ENCODE measurements around the gene ARHGEF10L.

The ARHGEF10L gene

GRCh38 chr1:17661546-17662157, 122.2 kb downstream of the ARHGEF10L start:
- DNase-seq: peak; percentile 33 to 92 (median 82)
- intact Hi-C loops (cut with DNase I): loop anchor here (10.0 kb wide), 1 partner anchor 923 kb away; no protein-coding TSS in a partner anchor

- intact Hi-C loops (cut with DNase I): loop anchor here (10.0 kb wide), 1 partner anchor 923 kb away; no protein-coding TSS in a partner anchor
- DNase-seq: no peak
Measured at GRCh38 chr1:17662296-17662695, 122.8 kb downstream of the ARHGEF10L start.

- DNase-seq: no peak
- intact Hi-C loops (cut with DNase I): loop anchor here (10.0 kb wide), 1 partner anchor 922 kb away; no protein-coding TSS in a partner anchor
Measured at GRCh38 chr1:17662786-17663185, 123.3 kb downstream of the ARHGEF10L start.

- intact Hi-C loops (cut with DNase I): loop anchor here (10.0 kb wide), 1 partner anchor 921 kb away; no protein-coding TSS in a partner anchor
- no peak for DNase-seq
Measured at GRCh38 chr1:17663646-17664045, 124.1 kb downstream of the ARHGEF10L start.

DNA sequence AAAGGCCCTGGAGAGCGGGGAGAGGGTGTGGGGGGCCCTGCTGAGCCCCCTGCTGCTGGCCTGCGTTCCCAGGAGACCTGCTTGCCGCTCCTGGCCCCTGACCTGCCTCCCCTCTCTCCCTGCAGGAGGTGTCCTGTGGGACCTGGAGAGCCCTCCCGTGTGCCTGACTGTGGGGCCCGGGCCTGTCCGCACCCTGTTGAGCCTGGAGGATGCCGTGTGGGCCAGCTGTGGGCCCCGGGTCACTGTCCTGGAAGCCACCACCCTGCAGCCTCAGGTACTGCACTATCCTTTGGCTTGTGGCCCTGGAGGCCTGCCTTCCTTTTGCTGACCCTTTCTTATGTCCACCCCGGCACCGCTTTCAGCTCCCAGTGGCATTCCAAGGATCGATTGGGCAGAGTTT, 124.8 kb downstream of the ARHGEF10L start:
- no peak for DNase-seq
- intact Hi-C loops (cut with DNase I): loop anchor here (10.0 kb wide), 1 partner anchor 920 kb away; no protein-coding TSS in a partner anchor

- intact Hi-C loops (cut with DNase I): loop anchor here (10.0 kb wide), 1 partner anchor 920 kb away; no protein-coding TSS in a partner anchor
- no peak for DNase-seq
Measured at GRCh38 chr1:17665054-17665453, 125.6 kb downstream of the ARHGEF10L start.

GRCh38 chr1:17665950-17666720, 126.6 kb downstream of the ARHGEF10L start:
- DNase-seq: no peak
- intact Hi-C loops (cut with DNase I): loop anchor here (10.0 kb wide), 1 partner anchor 919 kb away; no protein-coding TSS in a partner anchor

GRCh38 chr1:17667641-17668040, 128.1 kb downstream of the ARHGEF10L start:
- intact Hi-C loops (cut with DNase I): loop anchor here (10.0 kb wide), 1 partner anchor 917 kb away; no protein-coding TSS in a partner anchor
- no peak for DNase-seq

GRCh38 chr1:17668195-17668594, 128.7 kb downstream of the ARHGEF10L start:
- intact Hi-C loops (cut with DNase I): loop anchor here (10.0 kb wide), 1 partner anchor 917 kb away; no protein-coding TSS in a partner anchor
- no peak for DNase-seq

GRCh38 chr1:17668624-17669175, 129.2 kb downstream of the ARHGEF10L start:
- intact Hi-C loops (cut with DNase I): loop anchor here (10.0 kb wide), 1 partner anchor 916 kb away; no protein-coding TSS in a partner anchor
- no peak for DNase-seq

- no peak for DNase-seq
- intact Hi-C loops (cut with DNase I): loop anchor here (10.0 kb wide), 1 partner anchor 915 kb away; no protein-coding TSS in a partner anchor
Measured at GRCh38 chr1:17669305-17669704, 129.8 kb downstream of the ARHGEF10L start.

DNA sequence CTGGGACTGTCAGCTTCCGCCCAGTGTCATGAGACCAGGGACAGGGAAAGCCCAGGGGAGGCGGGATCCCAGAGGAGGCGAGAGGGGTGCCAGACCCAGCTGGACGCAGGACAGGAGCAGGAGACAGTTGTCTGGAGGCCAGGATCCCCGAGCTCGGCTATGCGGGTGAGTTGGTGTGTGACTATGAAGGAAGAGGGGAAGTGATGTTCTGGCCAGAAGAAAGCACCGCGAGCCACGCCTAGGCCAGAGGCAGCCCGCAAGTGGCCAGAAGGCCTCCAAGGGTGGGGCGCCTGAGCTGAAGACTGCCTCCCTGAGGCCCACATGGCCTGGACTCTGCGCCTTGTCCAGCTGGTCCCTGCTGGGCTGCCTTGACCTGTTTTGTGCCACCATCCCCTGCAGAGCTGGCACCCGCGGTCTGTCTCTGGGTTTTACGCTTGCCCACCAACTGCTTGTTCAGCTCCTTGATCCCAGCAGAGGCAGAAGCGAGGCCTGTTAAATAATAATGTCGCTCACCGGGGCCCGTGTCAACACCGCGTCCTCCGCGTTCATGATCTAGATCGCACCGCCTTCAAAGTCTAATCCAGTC, 130.5 kb downstream of the ARHGEF10L start:
- intact Hi-C loops (cut with DNase I): loop anchor here (10.0 kb wide), 1 partner anchor 915 kb away; no protein-coding TSS in a partner anchor
- peak in 33 of 42 donors; percentile 25 to 76 (median 53) for DNase-seq

DNA sequence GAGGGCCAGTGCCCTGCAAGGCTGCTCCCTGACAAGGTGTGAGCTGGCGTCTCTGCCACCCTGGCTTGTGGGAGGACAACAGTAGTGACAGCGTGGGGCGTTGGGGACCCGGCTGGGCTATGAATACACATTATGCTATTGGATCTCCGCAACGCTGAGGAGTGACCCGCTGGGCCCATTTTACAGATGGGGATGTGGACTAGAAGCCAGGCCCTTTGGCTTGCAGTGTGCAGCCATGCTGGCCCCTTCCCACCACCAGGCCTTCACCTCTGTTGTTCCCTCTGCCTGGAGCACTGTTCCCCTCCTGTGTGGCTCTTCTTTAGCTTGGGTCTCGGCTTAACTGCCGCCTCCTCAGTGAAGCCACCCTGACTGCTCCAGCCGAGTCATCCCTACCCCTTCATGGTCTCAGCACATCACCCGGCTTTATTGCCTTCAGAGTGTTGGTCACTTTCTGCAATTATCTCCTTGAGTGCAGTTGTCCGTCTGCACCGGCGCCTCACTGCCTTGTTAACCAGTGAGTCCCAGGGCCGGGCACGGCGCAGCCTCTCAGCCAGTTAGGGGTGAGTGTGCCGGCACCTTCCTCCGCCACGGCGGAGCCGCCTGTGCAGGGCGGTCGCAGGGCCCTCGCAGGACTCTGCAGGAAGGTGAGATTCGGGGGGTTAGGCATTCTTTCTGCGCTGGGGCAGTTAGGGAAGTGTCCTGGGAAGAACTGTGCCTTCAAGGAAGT, 131.3 kb downstream of the ARHGEF10L start:
- DNase-seq: no peak
- intact Hi-C loops (cut with DNase I): no loop called here

DNA sequence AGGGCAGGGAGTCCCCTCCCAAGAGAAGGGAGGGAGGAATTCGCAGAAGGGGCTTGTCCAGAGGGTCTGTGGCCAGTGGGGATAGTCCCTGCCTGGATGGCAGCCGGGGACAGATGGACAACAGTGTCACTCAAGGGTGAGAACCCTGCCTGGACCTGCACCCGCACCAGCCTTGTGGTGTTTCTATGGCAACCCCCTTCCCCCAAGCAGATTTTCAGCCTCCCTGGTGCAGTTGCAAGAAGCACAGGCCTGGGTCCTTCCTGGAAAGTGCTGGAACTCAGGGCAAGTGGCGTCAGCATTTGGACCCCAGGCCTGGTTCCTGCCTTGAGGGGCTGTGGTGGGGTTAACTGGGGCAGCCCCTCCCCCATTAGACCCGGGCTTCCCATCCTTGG, 131.8 kb downstream of the ARHGEF10L start:
- DNase-seq: peak in 17 of 42 donors; percentile 17 to 69 (median 41)
- intact Hi-C loops (cut with DNase I): no loop called here

- intact Hi-C loops (cut with DNase I): no loop called here
- DNase-seq: no peak
Measured at GRCh38 chr1:17671741-17672140, 132.2 kb downstream of the ARHGEF10L start.

- no peak for DNase-seq
- intact Hi-C loops (cut with DNase I): no loop called here
Measured at GRCh38 chr1:17672226-17672625, 132.7 kb downstream of the ARHGEF10L start.

DNA sequence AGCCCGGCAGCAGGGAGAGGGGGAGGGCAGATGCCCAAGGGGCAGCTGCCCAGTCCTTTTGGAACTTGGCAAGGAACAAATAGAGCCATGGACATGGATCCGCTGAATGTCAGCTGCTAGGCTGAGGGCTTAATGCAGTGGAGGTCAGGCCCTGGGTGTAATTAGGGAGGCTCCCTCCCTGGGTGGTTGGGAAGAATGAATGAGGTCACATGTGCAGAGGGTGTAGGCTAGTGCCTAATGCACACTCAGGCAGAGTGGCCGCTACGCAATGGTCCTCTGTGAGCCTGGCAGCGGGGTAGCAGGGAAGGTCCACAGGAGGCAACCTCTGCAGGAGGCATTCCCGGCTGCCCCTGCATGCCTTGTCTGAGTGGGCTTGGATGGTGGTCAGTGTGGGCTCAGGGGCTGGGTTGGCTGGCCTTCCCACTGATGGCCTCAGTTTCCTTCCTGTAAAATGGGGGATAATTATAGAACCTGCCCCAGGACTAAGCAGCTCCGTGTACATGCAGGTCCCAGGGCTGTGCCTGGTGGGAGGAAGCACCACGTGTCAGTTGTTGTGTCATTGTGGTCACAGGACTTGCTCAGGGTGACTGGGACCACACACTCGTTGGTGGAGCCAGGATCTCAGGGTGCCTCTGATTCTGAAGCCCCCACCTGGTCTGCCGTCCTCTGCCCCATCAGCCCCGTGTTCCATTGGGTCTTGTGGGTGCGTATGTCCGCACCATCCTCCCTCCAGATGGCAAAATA, 134.0 kb downstream of the ARHGEF10L start:
- intact Hi-C loops (cut with DNase I): no loop called here
- peak in 23 of 42 donors; percentile 19 to 68 (median 40) for DNase-seq
